Neural progenitor cell (in vitro differentiated cells): ENCODE results near the gene CCDC183. TPM values are rescaled to one million over a fixed set of nuclear protein-coding genes. Genes with fewer than 3 reads are reported as not detected.

ENCODE experiments used
- DNase-seq: peaks from one replicate; pipeline ENCODE4 v3.0.0-alpha.2; 2016; ENCODE audit warnings: low spot score
- H2AFZ ChIP-seq: fragments of 200-600 bp; sonication (generic); replicated peaks from 2 replicates; pipeline ENCODE4 v1.6.1; 2016; ENCODE audit warnings: antibody characterized with exemption
- H3F3A ChIP-seq: fragments of 200-600 bp; sonication (generic); 2 replicates; pipeline ENCODE4 v1.6.1; 2016; ENCODE audit warnings: antibody characterized with exemption, low read depth
- H3K27ac ChIP-seq: fragments of 200-600 bp; sonication (generic); 2 replicates; pipeline ENCODE4 v1.5.1; 2016; ENCODE audit warnings: mild to moderate bottlenecking
- H3K27me3 ChIP-seq: fragments of 200-600 bp; sonication (generic); 2 replicates; pipeline ENCODE4 v1.6.1; 2016; ENCODE audit warnings: mild to moderate bottlenecking, moderate library complexity
- H3K36me3 ChIP-seq: fragments of 200-600 bp; sonication (generic); 2 replicates; pipeline ENCODE4 v1.5.1; 2016
- H3K4me1 ChIP-seq: fragments of 200-600 bp; sonication (generic); 2 replicates; pipeline ENCODE4 v1.6.1; 2016; ENCODE audit warnings: mixed run types
- H3K4me2 ChIP-seq: fragments of 200-600 bp; sonication (generic); 2 replicates; pipeline ENCODE4 v1.6.1; 2016
- H3K4me3 ChIP-seq: fragments of 200-600 bp; sonication (generic); 2 replicates; pipeline ENCODE4 v1.5.1; 2016
- H3K79me2 ChIP-seq: fragments of 200-600 bp; sonication (generic); 2 replicates; pipeline ENCODE4 v1.6.1; 2016; ENCODE audit warnings: low read depth
- H3K9ac ChIP-seq: fragments of 200-600 bp; sonication (generic); 2 replicates; pipeline ENCODE4 v1.6.1; 2016
- H3K9me3 ChIP-seq: fragments of 200-600 bp; sonication (generic); 2 replicates; pipeline ENCODE4 v1.5.1; 2016; ENCODE audit warnings: low read depth
- H4K20me1 ChIP-seq: fragments of 200-600 bp; sonication (generic); 2 replicates; pipeline ENCODE4 v1.6.1; 2016; ENCODE audit warnings: low read depth
- H3K27ac Mint-ChIP-seq: 3 replicates; pipeline ENCODE4 v1.8.0; 2021; ENCODE audit warnings: mixed read lengths
- H3K27me3 Mint-ChIP-seq: 2 replicates; pipeline ENCODE4 v1.8.0; 2022; ENCODE audit warnings: low read depth, mild to moderate bottlenecking, inconsistent platforms, moderate library complexity, mixed read lengths; ENCODE audit not compliant: insufficient read depth
- H3K36me3 Mint-ChIP-seq: 3 replicates; pipeline ENCODE4 v1.8.0; 2021; ENCODE audit warnings: mixed read lengths
- H3K4me1 Mint-ChIP-seq: 3 replicates; pipeline ENCODE4 v1.8.0; 2021; ENCODE audit warnings: mixed read lengths
- H3K4me3 Mint-ChIP-seq: 3 replicates; pipeline ENCODE4 v1.8.0; 2021; ENCODE audit warnings: mild to moderate bottlenecking, moderate library complexity, mixed read lengths
- H3K9me3 Mint-ChIP-seq: 3 replicates; pipeline ENCODE4 v1.8.0; 2020; ENCODE audit warnings: mixed read lengths
- EZH2 ChIP-seq: fragments of 200-600 bp; sonication (generic); IDR thresholded peaks from 2 replicates; pipeline ENCODE4 v1.6.1; 2017; ENCODE audit warnings: antibody characterized with exemption, mild to moderate bottlenecking, moderate library complexity
- EZH2phosphoT487 ChIP-seq: fragments of 200-600 bp; sonication (generic); IDR thresholded peaks from 2 replicates; pipeline ENCODE4 v1.6.1; 2017; ENCODE audit warnings: antibody characterized with exemption
- total RNA-seq: library from RNA; depleted of rRNA; stranded (reverse); fragments of >200 nt; gene quantifications from 2 replicates; pipeline ENCODE4 v1.2.3, GENCODE V29; 2015; ENCODE audit warnings: low replicate concordance
- TF ChIP-seq, protein P1 (sequence below): fragments of 200-600 bp; sonication (generic); IDR thresholded peaks from 2 replicates; pipeline ENCODE4 v1.5.1; 2017; ENCODE audit warnings: antibody characterized with exemption, mild to moderate bottlenecking

CCDC183 gene
- total RNA-seq, 1 donor from 2014 or later = 0.84 TPM

DNA sequence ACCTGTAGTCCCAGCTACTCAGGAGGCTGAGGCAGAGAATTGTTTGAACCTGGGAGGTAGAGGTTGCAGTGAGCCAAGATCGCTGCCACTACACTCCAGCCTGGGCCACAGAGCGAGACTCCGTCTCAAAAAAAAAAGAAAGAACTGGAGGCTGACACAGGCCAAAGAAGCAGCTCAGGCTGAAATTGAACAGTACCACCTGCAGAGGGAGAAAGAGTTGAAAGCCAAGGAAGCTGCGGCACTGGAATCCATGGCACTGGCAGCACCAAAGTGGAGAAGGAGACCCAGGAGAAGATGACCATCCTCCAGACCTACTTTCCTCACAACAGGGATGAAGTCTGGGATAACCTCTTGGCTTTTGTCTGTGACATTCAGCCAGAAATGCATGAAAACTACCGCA, 16.3 kb upstream of the CCDC183 start:
- TF ChIP-seq, protein P1, sequence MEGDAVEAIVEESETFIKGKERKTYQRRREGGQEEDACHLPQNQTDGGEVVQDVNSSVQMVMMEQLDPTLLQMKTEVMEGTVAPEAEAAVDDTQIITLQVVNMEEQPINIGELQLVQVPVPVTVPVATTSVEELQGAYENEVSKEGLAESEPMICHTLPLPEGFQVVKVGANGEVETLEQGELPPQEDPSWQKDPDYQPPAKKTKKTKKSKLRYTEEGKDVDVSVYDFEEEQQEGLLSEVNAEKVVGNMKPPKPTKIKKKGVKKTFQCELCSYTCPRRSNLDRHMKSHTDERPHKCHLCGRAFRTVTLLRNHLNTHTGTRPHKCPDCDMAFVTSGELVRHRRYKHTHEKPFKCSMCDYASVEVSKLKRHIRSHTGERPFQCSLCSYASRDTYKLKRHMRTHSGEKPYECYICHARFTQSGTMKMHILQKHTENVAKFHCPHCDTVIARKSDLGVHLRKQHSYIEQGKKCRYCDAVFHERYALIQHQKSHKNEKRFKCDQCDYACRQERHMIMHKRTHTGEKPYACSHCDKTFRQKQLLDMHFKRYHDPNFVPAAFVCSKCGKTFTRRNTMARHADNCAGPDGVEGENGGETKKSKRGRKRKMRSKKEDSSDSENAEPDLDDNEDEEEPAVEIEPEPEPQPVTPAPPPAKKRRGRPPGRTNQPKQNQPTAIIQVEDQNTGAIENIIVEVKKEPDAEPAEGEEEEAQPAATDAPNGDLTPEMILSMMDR = no peak
- no peak for TF ChIP-seq EZH2phosphoT487
- TF ChIP-seq EZH2 = no peak
- no peak overlapping the region for H3K27ac Mint-ChIP-seq
- Histone ChIP-seq H3K36me3 (no peaks in the 10 kb centered on the region), H4K20me1 (no peaks in the 10 kb centered on the region), H3K79me2 (no peaks in the 10 kb centered on the region), H3K27me3 (peaks cover 48% of the 10 kb centered on the region), H3F3A (no peaks in the 10 kb centered on the region), H3K4me1 (no peaks in the 10 kb centered on the region), H3K4me3 (no peak overlapping the region), H3K4me2 (no peak overlapping the region), H2AFZ (no peak overlapping the region), H3K9me3 (no peaks in the 10 kb centered on the region), H3K9ac (no peak overlapping the region), H3K27ac (no peak overlapping the region)
- peaks cover 30% of the 10 kb centered on the region for H3K27me3 Mint-ChIP-seq
- H3K36me3 Mint-ChIP-seq = no peaks in the 10 kb centered on the region
- H3K4me1 Mint-ChIP-seq = peaks cover 12% of the 10 kb centered on the region
- H3K9me3 Mint-ChIP-seq = peaks cover 14% of the 10 kb centered on the region
- no peak overlapping the region for H3K4me3 Mint-ChIP-seq
- DNase-seq = no peak

DNA sequence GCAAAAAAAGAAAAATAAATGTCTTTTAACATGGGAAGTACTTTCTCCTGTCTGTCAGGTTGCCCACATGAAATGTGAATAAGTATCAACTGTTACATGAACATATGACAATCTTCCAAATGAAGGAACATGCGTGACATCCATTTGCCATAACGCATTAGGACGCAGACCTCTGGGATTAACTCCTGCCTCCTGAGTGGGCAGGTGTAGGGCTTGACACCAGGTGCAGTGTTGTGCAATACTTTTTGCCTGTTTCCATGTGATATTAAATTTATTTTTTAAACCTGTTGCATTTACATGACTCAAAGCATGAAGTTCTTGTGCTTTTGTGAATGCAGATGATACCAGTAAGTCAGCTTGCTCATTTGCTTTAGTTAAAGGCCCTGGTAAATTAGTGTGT, 13.7 kb upstream of the CCDC183 start:
- DNase-seq = no peak
- Histone ChIP-seq H3F3A (no peaks in the 10 kb centered on the region), H3K4me1 (no peaks in the 10 kb centered on the region), H3K4me3 (no peak overlapping the region), H4K20me1 (no peaks in the 10 kb centered on the region), H2AFZ (no peak overlapping the region), H3K36me3 (no peaks in the 10 kb centered on the region), H3K27me3 (peaks cover 54% of the 10 kb centered on the region), H3K4me2 (no peak overlapping the region), H3K27ac (no peak overlapping the region), H3K9ac (no peak overlapping the region), H3K79me2 (no peaks in the 10 kb centered on the region), H3K9me3 (no peaks in the 10 kb centered on the region)
- peaks cover 25% of the 10 kb centered on the region for H3K27me3 Mint-ChIP-seq
- TF ChIP-seq, protein P1 = no peak
- TF ChIP-seq EZH2phosphoT487 (no peak), EZH2 (no peak)
- H3K9me3 Mint-ChIP-seq = peaks cover 12% of the 10 kb centered on the region
- no peak overlapping the region for H3K4me3 Mint-ChIP-seq
- peaks cover 15% of the 10 kb centered on the region for H3K4me1 Mint-ChIP-seq
- no peaks in the 10 kb centered on the region for H3K36me3 Mint-ChIP-seq
- H3K27ac Mint-ChIP-seq = no peak overlapping the region

DNA sequence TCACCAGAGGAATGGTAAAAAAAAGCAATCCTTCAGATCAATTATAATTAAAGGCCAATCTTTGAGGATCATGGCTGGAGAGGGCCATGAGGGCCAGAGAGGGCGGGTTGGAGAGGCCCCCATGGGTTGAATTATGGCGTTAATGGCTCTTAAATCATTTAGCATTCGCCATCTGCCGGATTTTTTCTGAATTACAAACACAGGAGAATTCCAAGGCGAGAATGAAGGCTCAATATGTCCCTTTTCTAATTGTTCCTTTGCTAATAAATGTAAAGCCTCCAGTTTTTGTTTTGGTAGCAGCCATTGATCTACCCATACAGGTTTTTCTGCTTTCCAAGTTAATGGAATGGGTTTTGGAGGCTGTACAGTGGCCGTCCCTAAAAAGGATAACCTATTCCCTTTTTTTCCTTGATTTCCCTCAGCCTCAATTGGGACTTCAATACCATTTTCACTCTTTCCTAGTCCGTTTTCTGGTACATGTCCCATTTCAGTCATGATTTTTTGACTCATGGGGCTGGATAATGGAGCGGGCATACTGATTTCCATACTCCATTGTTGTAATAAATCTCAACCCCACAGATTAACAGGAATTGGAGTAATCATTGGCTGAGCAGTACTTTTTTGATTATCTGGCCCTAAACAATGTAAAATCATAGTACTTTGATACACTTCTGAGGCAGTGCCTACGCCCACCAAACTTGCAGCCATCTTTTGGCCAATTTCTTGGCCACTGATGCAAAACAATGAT, 11.7 kb upstream of the CCDC183 start:
- Histone ChIP-seq H3K79me2 (no peaks in the 10 kb centered on the region), H3K4me3 (no peak overlapping the region), H3K36me3 (no peaks in the 10 kb centered on the region), H3K4me2 (no peak overlapping the region), H3K27me3 (peaks cover 40% of the 10 kb centered on the region), H3K27ac (no peak overlapping the region), H3K4me1 (peaks cover 7% of the 10 kb centered on the region), H3K9ac (no peak overlapping the region), H4K20me1 (no peaks in the 10 kb centered on the region), H3K9me3 (no peaks in the 10 kb centered on the region), H3F3A (peaks cover 9% of the 10 kb centered on the region), H2AFZ (no peak overlapping the region)
- Mint-ChIP-seq H3K4me1 (peaks cover 28% of the 10 kb centered on the region), H3K9me3 (peaks cover under 1% of the 10 kb centered on the region), H3K4me3 (peak overlapping the region; percentile 51), H3K36me3 (no peaks in the 10 kb centered on the region), H3K27me3 (peaks cover 15% of the 10 kb centered on the region), H3K27ac (no peak overlapping the region)
- peak; percentile 46 for DNase-seq
- TF ChIP-seq, protein P1 = peak; percentile 49
- no peak for TF ChIP-seq EZH2
